ENCODE data around the gene ITIH4.

Gene ITIH4

GRCh38 chr3:52831500-52832301 is 1.2 kb upstream of the ITIH4 start:
- peaks cover 5% of the 10 kb centered on the region for H3K27me3 Mint-ChIP-seq (ENCODE audit: low read depth, poor library complexity)
- no peak for TF ChIP-seq CTCF (IDR thresholded peaks at IDR 0.05)
- no peaks in the 10 kb centered on the region for H3K36me3 Mint-ChIP-seq (ENCODE audit: low read depth)
- no peak for DNase-seq
- H3K9me3 Mint-ChIP-seq = no peaks in the 10 kb centered on the region
- no peak overlapping the region for H3K4me3 Mint-ChIP-seq
- H3K27ac Mint-ChIP-seq = peak overlapping the region; percentile 60
- peaks cover 64% of the 10 kb centered on the region for H3K4me1 Mint-ChIP-seq

GRCh38 chr3:52829906-52830463 is 487 bp downstream of the ITIH4 start:
- H3K27me3 Mint-ChIP-seq (ENCODE audit: low read depth, poor library complexity) = no peaks in the 10 kb centered on the region
- no peak for TF ChIP-seq CTCF (IDR thresholded peaks at IDR 0.05)
- H3K4me1 Mint-ChIP-seq = peaks cover 49% of the 10 kb centered on the region
- no peaks in the 10 kb centered on the region for H3K36me3 Mint-ChIP-seq (ENCODE audit: low read depth)
- DNase-seq = no peak
- H3K9me3 Mint-ChIP-seq = no peaks in the 10 kb centered on the region
- H3K27ac Mint-ChIP-seq = no peak overlapping the region
- no peak overlapping the region for H3K4me3 Mint-ChIP-seq

GRCh38 chr3:52829482-52829881 is 990 bp downstream of the ITIH4 start:
- Mint-ChIP-seq H3K4me3 (no peak overlapping the region), H3K36me3 (ENCODE audit: low read depth) (no peaks in the 10 kb centered on the region), H3K9me3 (no peaks in the 10 kb centered on the region), H3K4me1 (peaks cover 44% of the 10 kb centered on the region), H3K27me3 (ENCODE audit: low read depth, poor library complexity) (no peaks in the 10 kb centered on the region), H3K27ac (no peak overlapping the region)
- no peak for TF ChIP-seq CTCF (IDR thresholded peaks at IDR 0.05)
- DNase-seq = no peak

GRCh38 chr3:52827866-52828376 is 2.6 kb downstream of the ITIH4 start:
- Mint-ChIP-seq H3K4me3 (no peak overlapping the region), H3K4me1 (peaks cover 29% of the 10 kb centered on the region), H3K27ac (no peak overlapping the region), H3K36me3 (ENCODE audit: low read depth) (no peaks in the 10 kb centered on the region), H3K9me3 (no peaks in the 10 kb centered on the region), H3K27me3 (ENCODE audit: low read depth, poor library complexity) (no peaks in the 10 kb centered on the region)
- no peak for TF ChIP-seq CTCF (IDR thresholded peaks at IDR 0.05)
- DNase-seq = no peak

GRCh38 chr3:52827441-52827840 is 3.0 kb downstream of the ITIH4 start:
- Mint-ChIP-seq H3K27ac (no peak overlapping the region), H3K4me3 (no peak overlapping the region), H3K9me3 (no peaks in the 10 kb centered on the region), H3K36me3 (ENCODE audit: low read depth) (no peaks in the 10 kb centered on the region), H3K27me3 (ENCODE audit: low read depth, poor library complexity) (no peaks in the 10 kb centered on the region), H3K4me1 (peaks cover 30% of the 10 kb centered on the region)
- no peak for DNase-seq
- no peak for TF ChIP-seq CTCF (IDR thresholded peaks at IDR 0.05)
